WTC11 (cell line): Measurements from ENCODE around the gene ZBTB22. TPM values are rescaled to one million over a fixed set of nuclear protein-coding genes. Genes with fewer than 3 reads are reported as not detected.

ENCODE experiments used
- ATAC-seq: fragments of 200-7000 bp; cut with Tn5 transposase; 2 replicates; pipeline ENCODE4 v1.10.0; 2021; ENCODE audit warnings: mild to moderate bottlenecking, moderate library complexity
- CTCF ChIA-PET: fragments of 300-600 bp; sonication (Branson Sonifier 250); formaldehyde crosslinking; loops from one replicate; lab custom pipeline; 2021; ENCODE audit warnings: antibody characterized with exemption; lab: Charles Lee
- POLR2A ChIA-PET: fragments of 350-600 bp; sonication (Branson Sonifier 250); formaldehyde crosslinking; loops from one replicate; lab custom pipeline; 2021; ENCODE audit warnings: antibody characterized with exemption; lab: Charles Lee
- DNase-seq: peaks from one replicate; pipeline ENCODE4 v3.0.0; 2021; ENCODE audit warnings: low spot score
- H3K27ac Mint-ChIP-seq: 2 replicates; pipeline ENCODE4 v1.8.0; 2021; ENCODE audit warnings: mixed read lengths
- H3K27me3 Mint-ChIP-seq: 2 replicates; pipeline ENCODE4 v1.8.0; 2021; ENCODE audit warnings: low read depth, mild to moderate bottlenecking, moderate library complexity, mixed read lengths
- H3K36me3 Mint-ChIP-seq: 2 replicates; pipeline ENCODE4 v1.8.0; 2021; ENCODE audit warnings: mixed read lengths
- H3K4me1 Mint-ChIP-seq: 2 replicates; pipeline ENCODE4 v1.8.0; 2022; ENCODE audit warnings: mixed read lengths
- H3K4me3 Mint-ChIP-seq: 2 replicates; pipeline ENCODE4 v1.8.0; 2021; ENCODE audit warnings: mild to moderate bottlenecking, moderate library complexity, mixed read lengths
- H3K9me3 Mint-ChIP-seq: 2 replicates; pipeline ENCODE4 v1.8.0; 2021; ENCODE audit warnings: mixed read lengths
- FOXP4 ChIP-seq: sonication (generic); formaldehyde crosslinking; IDR thresholded peaks from 2 replicates; pipeline ENCODE4 v1.8.0; 2022; ENCODE audit warnings: mild to moderate bottlenecking, missing genetic modification reagents
- GABPB1 ChIP-seq: sonication (generic); formaldehyde crosslinking; IDR thresholded peaks from 2 replicates; pipeline ENCODE4 v1.8.1; 2023; ENCODE audit warnings: mild to moderate bottlenecking, missing genetic modification reagents
- GTF2I ChIP-seq: fragments of 250-450 bp; sonication (Bioruptor Pico); conservative IDR thresholded peaks from 2 replicates; pipeline ENCODE4 v1.4.0; 2021; ENCODE audit warnings: mild to moderate bottlenecking
- IRF1 ChIP-seq: sonication (generic); formaldehyde crosslinking; IDR thresholded peaks from 2 replicates; pipeline ENCODE4 v1.8.0; 2023; ENCODE audit warnings: missing genetic modification reagents
- JAZF1 ChIP-seq: fragments of 250-450 bp; sonication (Bioruptor Pico); IDR thresholded peaks from 2 replicates; pipeline ENCODE4 v1.9.0; 2021; ENCODE audit warnings: moderate library complexity, mild to moderate bottlenecking, inconsistent platforms
- NFYB ChIP-seq: sonication (generic); formaldehyde crosslinking; conservative IDR thresholded peaks from 2 replicates; pipeline ENCODE4 v1.8.0; 2022; ENCODE audit warnings: low read depth, missing genetic modification reagents
- NR3C1 ChIP-seq: sonication (generic); formaldehyde crosslinking; conservative IDR thresholded peaks from 2 replicates; pipeline ENCODE4 v1.8.1; 2023; ENCODE audit warnings: low read depth, mild to moderate bottlenecking, missing genetic modification reagents
- PRDM15 ChIP-seq: sonication (generic); formaldehyde crosslinking; IDR thresholded peaks from 2 replicates; pipeline ENCODE4 v1.8.0; 2022; ENCODE audit warnings: missing genetic modification reagents
- SP1 ChIP-seq: sonication (generic); formaldehyde crosslinking; conservative IDR thresholded peaks from 2 replicates; pipeline ENCODE4 v1.8.1; 2022; ENCODE audit warnings: missing genetic modification reagents
- USF1 ChIP-seq: sonication (generic); formaldehyde crosslinking; IDR thresholded peaks from 2 replicates; pipeline ENCODE4 v1.8.0; 2022; ENCODE audit warnings: mild to moderate bottlenecking, missing genetic modification reagents
- ZNF219 ChIP-seq: sonication (generic); formaldehyde crosslinking; IDR thresholded peaks from 2 replicates; pipeline ENCODE4 v1.8.0; 2023; ENCODE audit warnings: missing genetic modification reagents, mild to moderate bottlenecking, borderline replicate concordance
- ZNF423 ChIP-seq: fragments of 250-450 bp; sonication (Bioruptor Pico); IDR thresholded peaks from 2 replicates; pipeline ENCODE4 v2.1.2; 2022; ENCODE audit warnings: mild to moderate bottlenecking, moderate library complexity
- total RNA-seq: library from RNA; stranded (reverse); gene quantifications from 3 replicates; pipeline ENCODE4 v1.2.3, GENCODE V29; 2021
- TF ChIP-seq, protein P1 (sequence below): sonication (generic); formaldehyde crosslinking; IDR thresholded peaks from 2 replicates; pipeline ENCODE4 v1.8.1; 2023; ENCODE audit warnings: mild to moderate bottlenecking, missing genetic modification reagents, moderate library complexity
- TF ChIP-seq, protein P2 (sequence below): fragments of 200-600 bp; IDR thresholded peaks from 2 replicates; pipeline ENCODE4 v1.8.0; 2022; ENCODE audit warnings: antibody characterized with exemption

Gene ZBTB22
- total RNA-seq, 1 experiment from 2014 or later: 11.6 TPM

DNA sequence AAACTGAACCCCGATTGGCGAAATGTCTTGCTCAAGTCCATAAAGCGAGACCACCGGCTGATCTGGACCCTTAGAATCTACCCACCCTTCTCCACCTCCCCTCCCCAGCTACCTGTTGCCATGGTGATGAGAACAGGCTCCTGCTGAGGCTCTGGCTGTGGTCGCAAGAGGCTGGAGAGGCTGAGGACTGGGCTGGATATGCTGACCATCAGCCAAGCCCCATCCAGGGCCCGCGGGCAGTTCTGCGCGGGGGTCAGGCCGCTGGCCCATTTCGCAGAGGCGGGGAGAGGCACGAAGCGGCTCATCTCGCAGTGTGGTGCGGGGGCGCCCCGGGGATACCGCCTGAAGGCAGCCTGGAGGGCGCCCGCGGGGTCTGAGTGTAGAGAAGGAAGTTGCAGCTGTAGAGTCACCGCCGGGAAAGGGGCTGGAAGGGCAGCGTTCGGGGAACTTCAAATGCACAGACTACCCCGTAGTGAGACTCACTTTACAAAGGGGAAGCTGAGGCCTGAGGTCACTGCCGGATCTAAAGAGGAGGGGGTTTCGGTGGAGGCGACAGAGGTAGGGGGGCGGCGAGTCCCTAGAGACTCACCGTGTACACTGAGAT, 4.3 kb downstream of the ZBTB22 start:
- H3K27me3 Mint-ChIP-seq: no peaks in the 10 kb centered on the region; the same call in 1 of the 2 replicates
- TF ChIP-seq NFYB (no peak), GABPB1 (CRISPR knock-in tag) (peak; percentile 26; the same call in 1 of the 2 replicates), ZNF423 (CRISPR knock-in tag) (peak; percentile 43; the same call in 1 of the 2 replicates), FOXP4 (CRISPR knock-in tag) (peak; percentile 24; the same call in 1 of the 2 replicates), PRDM15 (CRISPR knock-in tag) (no peak), ZNF219 (CRISPR knock-in tag) (no peak)
- no peaks in the 10 kb centered on the region for H3K36me3 Mint-ChIP-seq
- DNase-seq (peak; percentile 47), ATAC-seq (no peak; the same call in 1 of the 2 replicates)
- POLR2A ChIA-PET: interaction anchor here (0.9 to 1.5 kb wide), 7 partner anchors 10 to 118 kb away, joined by 3 to 8 read pairs (median 4); partner anchors contain the start of genes B3GALT4, RGL2, RPS18 and VPS52
- H3K9me3 Mint-ChIP-seq: no peaks in the 10 kb centered on the region
- CTCF ChIA-PET: interaction anchor here (1.0 to 3.7 kb wide), 10 partner anchors 14 to 189 kb away, joined by 3 to 29 read pairs (median 5); partner anchors contain the start of genes B3GALT4, RGL2, RPS18 and VPS52
- peaks cover 35% of the 10 kb centered on the region for H3K4me1 Mint-ChIP-seq
- H3K4me3 Mint-ChIP-seq: peak overlapping the region; percentile 93
- H3K27ac Mint-ChIP-seq: peak overlapping the region; percentile 93

DNA sequence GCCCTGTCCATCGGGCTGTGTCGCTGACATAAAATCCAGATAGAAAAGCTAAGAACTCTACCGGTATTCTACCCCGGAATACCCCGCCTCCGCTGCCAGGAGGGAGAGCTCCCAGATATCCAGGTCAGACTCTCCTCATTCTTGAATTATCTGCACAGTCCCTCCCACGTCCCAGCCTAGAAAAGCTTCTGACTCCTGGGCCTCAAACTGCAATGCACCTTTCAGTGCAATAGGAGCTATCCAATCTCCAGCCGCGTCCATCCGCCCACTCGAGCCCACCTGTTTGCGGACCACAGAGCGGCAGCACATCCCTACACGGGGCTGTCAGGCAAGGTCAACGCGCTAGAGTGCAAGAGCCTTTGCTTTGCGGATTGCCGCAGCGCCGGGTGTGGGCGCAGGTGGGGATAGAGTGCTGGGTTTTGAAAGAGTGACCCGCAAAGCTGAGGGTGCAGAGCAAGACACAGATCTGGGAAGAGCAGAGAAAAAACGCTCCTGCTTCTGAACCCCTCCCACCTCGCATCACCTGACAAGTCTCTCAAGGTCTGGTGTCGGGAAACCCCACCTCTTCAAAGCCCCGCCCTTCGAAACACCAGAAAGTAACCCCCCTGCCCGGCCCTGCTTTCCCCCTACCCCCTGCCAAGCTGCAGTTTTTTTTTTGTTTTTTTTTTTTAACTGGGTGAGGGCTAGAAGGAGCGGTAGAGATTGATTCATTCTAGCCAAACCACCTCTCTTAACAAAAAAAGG, 5.0 kb downstream of the ZBTB22 start:
- no peaks in the 10 kb centered on the region for H3K36me3 Mint-ChIP-seq
- CTCF ChIA-PET: interaction anchor here (0.9 to 3.7 kb wide), 15 partner anchors 8 to 188 kb away, joined by 3 to 29 read pairs (median 4); partner anchors contain the start of genes B3GALT4, RGL2, RPS18 and VPS52
- TF ChIP-seq USF1 (CRISPR knock-in tag) (peak; percentile 57; the same call in 1 of the 2 replicates), JAZF1 (CRISPR knock-in tag) (no peak), NR3C1 (no peak), IRF1 (CRISPR knock-in tag) (no peak), SP1 (CRISPR knock-in tag) (peak; percentile 30; the same call in 1 of the 2 replicates), GTF2I (CRISPR knock-in tag) (no peak)
- TF ChIP-seq, protein P1, sequence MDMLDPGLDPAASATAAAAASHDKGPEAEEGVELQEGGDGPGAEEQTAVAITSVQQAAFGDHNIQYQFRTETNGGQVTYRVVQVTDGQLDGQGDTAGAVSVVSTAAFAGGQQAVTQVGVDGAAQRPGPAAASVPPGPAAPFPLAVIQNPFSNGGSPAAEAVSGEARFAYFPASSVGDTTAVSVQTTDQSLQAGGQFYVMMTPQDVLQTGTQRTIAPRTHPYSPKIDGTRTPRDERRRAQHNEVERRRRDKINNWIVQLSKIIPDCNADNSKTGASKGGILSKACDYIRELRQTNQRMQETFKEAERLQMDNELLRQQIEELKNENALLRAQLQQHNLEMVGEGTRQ (CRISPR knock-in tag): peak; percentile 77
- TF ChIP-seq, protein P2, sequence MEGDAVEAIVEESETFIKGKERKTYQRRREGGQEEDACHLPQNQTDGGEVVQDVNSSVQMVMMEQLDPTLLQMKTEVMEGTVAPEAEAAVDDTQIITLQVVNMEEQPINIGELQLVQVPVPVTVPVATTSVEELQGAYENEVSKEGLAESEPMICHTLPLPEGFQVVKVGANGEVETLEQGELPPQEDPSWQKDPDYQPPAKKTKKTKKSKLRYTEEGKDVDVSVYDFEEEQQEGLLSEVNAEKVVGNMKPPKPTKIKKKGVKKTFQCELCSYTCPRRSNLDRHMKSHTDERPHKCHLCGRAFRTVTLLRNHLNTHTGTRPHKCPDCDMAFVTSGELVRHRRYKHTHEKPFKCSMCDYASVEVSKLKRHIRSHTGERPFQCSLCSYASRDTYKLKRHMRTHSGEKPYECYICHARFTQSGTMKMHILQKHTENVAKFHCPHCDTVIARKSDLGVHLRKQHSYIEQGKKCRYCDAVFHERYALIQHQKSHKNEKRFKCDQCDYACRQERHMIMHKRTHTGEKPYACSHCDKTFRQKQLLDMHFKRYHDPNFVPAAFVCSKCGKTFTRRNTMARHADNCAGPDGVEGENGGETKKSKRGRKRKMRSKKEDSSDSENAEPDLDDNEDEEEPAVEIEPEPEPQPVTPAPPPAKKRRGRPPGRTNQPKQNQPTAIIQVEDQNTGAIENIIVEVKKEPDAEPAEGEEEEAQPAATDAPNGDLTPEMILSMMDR: no peak
- H3K27me3 Mint-ChIP-seq: no peaks in the 10 kb centered on the region; the same call in 1 of the 2 replicates
- H3K27ac Mint-ChIP-seq: peak overlapping the region; percentile 93
- peak overlapping the region; percentile 93 for H3K4me3 Mint-ChIP-seq
- peaks cover 32% of the 10 kb centered on the region for H3K4me1 Mint-ChIP-seq
- H3K9me3 Mint-ChIP-seq: no peaks in the 10 kb centered on the region
- DNase-seq: peak; percentile 81
- POLR2A ChIA-PET: interaction anchor here (1.0 to 1.5 kb wide), 5 partner anchors 12 to 41 kb away, joined by 3 to 8 read pairs (median 4); partner anchors contain the start of genes B3GALT4, PFDN6, RGL2 and RPS18
- peak; percentile 60 for ATAC-seq
